ENCODE measurements around the gene MTFP1.

- no peak for TF ChIP-seq CTCF (IDR thresholded peaks at IDR 0.05; ENCODE audit: low read length)
- no peak for TF ChIP-seq EZH2 (optimal IDR thresholded peaks at IDR 0.05; ENCODE audit: low read depth, low read length)
These were observed 15.5 kb downstream of the MTFP1 start for GRCh38 chr22:30441088-30441487.

Measured in MM.1S (cell line).